HTR-8/SVneo (cell line): ENCODE results near the gene LBR.
A peak's percentile ranks its signal among the peaks of the same experiment; 100 is the strongest.
"Not testable (repeated sequence)": the region's sequence is repeated elsewhere in the genome, so short reads cannot be mapped to it uniquely, and the experiment has no call there.

ENCODE experiments used
- DNase-seq: peaks from one replicate; pipeline ENCODE4 v3.0.0; 2011; ENCODE audit warnings: low spot score, mixed read lengths; ENCODE audit not compliant: insufficient read length
- FAIRE-seq: peaks from 2 replicates; lab custom pipeline; 2011; peaks lifted over from hg19 to GRCh38; lab: Jason Lieb, UNC

The LBR gene

DNA sequence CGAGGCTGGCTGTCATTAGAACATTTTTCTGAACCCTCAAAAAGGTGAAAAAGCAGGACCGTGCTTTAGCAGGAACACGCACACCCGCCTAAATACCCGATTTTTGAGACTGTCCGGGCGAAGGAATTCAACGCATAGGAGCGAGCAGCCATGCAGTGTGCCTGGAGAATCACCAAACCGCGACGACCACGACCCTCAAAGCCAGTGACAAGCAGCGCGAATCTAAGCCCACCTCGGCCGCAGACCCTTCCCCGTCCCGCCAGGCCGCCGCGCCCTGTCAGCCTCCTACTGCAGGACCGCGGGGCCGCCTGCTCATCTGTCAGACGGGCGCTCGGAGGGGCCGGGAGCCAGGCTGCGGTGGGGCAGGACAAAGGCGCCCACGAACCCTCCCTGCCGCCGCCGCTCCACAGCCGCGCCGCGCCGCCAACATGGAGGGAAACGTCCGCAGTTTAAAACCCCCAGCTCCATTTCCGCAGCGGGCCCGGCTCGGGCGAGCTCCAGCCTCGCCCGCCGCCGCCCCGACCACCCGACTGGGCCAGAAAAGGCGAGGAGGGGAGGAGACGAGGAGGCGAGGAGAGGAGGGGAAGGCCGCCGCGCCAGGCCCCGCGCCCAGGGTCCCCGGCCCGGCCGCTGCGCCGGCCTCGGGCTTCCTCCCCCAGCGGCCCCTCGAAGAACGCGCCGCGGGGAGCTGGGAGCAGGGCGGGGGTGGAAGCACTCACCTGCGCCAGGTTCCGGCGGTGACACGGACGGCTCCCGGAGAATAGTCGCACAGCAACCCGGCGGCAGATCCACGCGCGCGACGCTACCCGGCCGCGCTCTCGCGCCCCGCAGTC is at the start of gene LBR:
Gene LBR (minus strand): TSS at position 804 of the 833 bp plus-strand sequence. CDS start 3,963 bp downstream, outside the sequence.
- FAIRE-seq (no peak), DNase-seq (no peak)

- DNase-seq = no peak
- no peak for FAIRE-seq
Measured at GRCh38 chr1:225477296-225477911, 49.6 kb upstream of the LBR start.

- FAIRE-seq (no peak), DNase-seq (no peak)
Measured at GRCh38 chr1:225476538-225476988, 48.7 kb upstream of the LBR start.

DNA sequence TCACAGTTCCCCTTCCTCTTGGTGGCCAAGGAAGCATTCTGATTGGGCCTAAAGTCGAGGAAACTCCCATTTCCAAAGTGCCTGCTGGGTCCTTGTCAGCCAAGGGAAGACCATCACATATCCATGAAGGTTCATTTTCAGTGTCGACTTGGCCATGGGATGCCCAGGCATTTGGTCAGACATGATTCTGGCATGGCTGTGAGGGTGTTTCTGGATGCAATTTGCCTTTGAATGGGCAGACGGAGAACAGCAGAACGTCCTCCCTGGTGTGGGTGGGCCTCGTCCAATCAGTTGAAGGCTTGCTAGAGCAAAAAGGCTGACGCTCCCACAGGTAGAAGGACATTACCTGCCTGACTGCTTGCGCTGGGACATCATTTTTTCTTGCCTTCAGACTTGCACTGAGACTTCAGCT is 48.3 kb upstream of the LBR start:
- DNase-seq (no peak), FAIRE-seq (no peak)

DNA sequence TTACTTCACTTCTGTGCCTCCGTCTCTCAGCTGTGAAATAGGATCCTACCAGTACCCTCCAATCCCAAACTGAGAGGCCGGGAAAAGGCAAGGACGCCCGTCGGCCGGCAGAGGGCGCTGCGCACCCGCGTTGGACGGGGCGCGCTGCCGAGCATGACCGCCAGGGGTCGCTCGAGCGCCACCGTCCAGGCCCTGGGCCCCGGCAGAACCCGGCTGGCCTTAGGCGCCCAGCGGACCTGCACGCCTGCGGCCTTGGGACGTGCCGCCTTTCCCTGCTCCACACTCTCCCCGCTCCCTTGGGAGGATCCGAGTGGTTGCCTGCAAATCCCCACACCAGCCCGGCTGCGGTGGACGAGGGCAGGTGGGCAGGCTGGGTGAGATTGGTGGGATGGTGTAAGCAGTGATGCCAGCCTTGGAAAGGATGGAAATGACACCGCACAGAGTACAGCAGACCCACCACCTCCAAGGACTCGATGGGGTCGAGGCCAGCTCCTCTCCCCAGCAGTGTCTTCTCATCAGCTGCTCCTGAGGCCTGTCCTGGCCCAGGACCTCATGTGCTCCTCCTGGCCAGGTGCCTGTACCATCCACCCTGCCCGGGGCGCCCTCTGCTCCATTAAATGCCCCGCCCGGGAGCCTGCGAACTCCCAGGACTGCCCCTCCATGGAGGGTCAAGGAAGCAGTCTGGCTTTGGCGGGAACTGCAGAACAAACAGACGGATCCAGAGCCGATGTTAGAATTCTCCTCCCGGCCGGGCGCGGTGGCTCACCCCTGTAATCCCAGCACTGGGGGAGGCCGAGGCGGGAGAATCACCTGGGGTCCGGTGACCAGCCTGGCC is 47.4 kb upstream of the LBR start:
- FAIRE-seq = peak; percentile 80

GRCh38 chr1:225474439-225474985 is 46.7 kb upstream of the LBR start:
- FAIRE-seq (no peak), DNase-seq (no peak)

More for the DNA sequence above, 47.4 kb upstream of the LBR start:
- DNase-seq = peak; percentile 87

- not testable (repeated sequence) for FAIRE-seq, DNase-seq
Measured at GRCh38 chr1:225473676-225474438, 46.0 kb upstream of the LBR start.

- not testable (repeated sequence) for FAIRE-seq, DNase-seq
Measured at GRCh38 chr1:225473266-225473665, 45.4 kb upstream of the LBR start.

DNA sequence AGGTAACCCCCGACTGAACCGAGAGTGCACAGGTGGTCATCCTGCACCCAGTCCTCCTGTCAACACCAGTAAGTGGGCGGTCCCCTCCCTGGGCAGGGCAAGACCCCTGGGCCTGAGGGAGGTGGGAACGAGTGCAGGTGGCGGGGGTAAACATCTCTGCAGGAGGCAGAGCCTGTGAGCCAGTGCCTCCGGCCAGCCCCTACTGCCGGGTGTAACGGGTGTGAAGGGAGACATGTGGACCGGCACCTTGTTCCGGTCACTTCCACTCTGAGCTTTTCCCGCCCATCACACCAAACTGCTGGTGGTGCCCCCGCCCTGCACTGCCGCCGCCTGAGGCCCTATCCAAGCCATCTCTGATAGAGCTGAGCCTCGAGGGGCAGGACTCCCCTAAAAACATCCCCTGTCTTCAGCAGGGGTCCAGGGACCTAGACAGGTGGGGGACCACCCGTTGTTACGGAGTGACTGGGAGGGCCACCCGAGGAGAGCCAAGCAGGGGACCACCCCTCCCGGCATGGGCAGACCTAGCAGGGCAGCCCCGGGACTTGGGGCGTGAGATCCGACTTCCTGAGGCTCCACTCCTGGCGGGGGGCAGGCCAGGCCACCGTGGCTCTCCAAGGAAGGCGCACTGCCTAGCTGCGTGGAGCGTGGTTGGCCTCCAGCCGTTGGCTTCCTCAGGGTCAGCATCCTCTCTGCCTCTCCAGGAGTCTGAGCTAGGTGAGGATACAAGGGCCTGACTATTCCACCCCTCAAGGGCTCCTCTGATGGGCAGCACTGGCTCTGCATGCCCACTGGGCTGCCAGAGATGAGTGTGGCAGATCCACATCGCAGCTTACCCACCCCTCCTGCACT is 43.8 kb upstream of the LBR start:
- FAIRE-seq = no peak
- no peak for DNase-seq

GRCh38 chr1:225471109-225471452 is 43.2 kb upstream of the LBR start:
- DNase-seq (no peak), FAIRE-seq (no peak)

DNA sequence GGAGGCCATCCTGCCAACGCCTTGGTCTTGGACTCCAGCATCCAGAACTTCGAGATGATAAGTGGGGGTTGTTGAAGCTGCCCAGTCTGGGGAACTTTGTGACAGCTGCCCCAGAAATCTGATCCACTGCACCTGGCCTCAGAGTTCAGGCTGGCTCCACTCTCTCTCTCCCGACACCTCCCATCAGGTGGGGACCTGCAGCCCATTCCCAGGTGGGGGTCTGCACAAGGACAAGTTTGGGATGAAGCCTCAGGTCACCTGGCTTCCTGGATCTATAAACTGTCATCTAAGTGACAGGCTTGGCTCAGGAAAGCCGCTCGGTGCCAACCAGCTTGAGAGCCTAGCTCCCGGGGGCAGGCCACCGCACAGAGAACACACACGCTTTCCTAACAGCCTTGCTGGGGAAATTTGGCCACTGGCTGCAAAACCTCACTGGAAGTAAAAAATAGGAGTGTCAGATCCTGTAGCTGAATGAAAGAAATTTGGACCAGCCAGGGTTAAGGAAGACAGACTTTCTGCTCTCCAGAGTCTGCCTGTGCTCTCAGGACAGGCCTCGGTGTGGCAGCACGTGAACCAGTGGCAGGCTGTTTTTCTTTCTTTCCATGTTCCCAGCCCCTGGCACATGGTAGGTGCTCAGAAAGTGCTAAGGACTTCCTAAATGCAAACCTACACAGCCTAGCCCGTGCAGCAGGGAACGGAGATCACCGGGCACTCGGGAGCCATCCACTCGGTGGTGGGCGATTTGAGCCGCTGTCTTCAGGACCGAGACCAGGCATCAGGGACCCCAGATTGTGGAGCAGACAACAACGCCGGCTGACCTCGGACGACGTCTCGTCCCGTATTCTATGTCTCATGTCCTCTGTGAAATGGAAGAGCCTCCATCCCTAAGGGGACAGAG is 42.6 kb upstream of the LBR start:
- DNase-seq = no peak
- no peak for FAIRE-seq

- DNase-seq (no peak), FAIRE-seq (no peak)
Measured at GRCh38 chr1:225469051-225469450, 41.2 kb upstream of the LBR start.

GRCh38 chr1:225468270-225469020 is 40.6 kb upstream of the LBR start:
- no peak for FAIRE-seq

DNA sequence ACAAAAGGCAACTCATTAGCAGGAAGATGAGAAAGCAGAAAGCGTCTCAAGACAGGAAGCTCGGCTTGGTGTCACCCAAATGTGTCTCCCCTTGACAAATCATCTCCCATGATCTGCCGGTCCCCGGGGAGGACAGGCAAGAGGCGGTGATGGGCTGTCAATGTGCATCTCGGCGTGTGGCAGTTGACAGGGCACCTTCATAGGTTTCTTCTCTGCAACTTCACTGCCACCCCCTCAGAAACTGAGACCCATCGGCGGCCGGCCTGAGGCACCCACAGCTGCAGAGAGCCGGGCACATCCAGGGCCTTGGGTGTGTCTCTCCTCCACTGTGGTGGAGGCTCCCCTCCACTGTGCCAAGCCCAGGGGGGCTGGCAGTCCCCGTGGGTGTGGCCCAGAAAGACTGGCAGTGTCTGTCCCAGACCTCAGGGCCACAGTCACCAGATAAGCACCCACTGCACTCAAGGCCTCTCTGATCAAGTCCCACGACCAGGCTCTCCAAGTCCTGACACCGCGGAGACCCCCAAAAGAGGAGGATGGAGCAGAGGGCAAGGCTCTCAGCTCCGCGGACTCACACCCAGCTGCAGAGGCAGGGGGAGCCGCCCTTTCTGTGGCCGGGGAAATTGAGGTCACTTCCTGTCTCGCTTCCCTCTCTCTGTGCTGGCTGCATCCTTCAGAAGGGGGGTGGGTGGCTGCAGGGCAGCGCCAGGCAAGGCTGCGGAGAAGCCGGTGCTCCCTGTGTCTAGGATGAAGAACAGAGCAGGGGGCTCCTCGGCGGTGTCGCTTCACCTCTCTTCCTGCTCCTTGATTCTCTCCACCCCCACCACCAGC is 39.6 kb upstream of the LBR start:
- FAIRE-seq = no peak
- DNase-seq = no peak

More at GRCh38 chr1:225468270-225469020, 40.6 kb upstream of the LBR start:
- no peak for DNase-seq

DNA sequence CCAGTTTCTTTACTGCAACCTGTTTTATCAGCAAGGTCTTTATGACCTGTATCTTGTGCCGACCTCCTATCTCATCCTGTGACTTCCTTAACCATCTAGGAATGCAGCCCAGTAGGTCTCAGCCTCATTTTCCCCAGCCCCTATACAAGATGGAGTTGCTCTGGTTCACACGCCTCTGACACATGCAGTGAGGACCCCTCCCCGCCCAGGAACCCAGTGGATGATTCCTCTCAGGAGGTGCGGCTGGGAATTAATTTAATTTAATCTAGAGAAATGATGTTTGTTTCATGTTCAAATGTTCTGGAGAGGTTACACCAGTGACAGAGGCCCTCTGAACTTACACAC is 39.0 kb upstream of the LBR start:
- DNase-seq (no peak), FAIRE-seq (no peak)

GRCh38 chr1:225465793-225466517 is 38.1 kb upstream of the LBR start:
- DNase-seq (no peak), FAIRE-seq (no peak)
